Measurements from ENCODE around the gene UNKL. TPM values are rescaled to one million over a fixed set of nuclear protein-coding genes. Genes with fewer than 3 reads are reported as not detected.
"Not testable (repeated sequence)": the region's sequence is repeated elsewhere in the genome, so short reads cannot be mapped to it uniquely, and the experiment has no call there.

The UNKL gene
- total RNA-seq, 1 experiment from 2014 or later: 6.5 TPM

- no peak for DNase-seq (ENCODE audit: low read depth)
Observed at GRCh38 chr16:1446296-1447080, 32.0 kb upstream of the UNKL start.

GRCh38 chr16:1445518-1446203, 31.2 kb upstream of the UNKL start:
- DNase-seq (ENCODE audit: low read depth): no peak

GRCh38 chr16:1444730-1445517, 30.4 kb upstream of the UNKL start:
- no peak for DNase-seq (ENCODE audit: low read depth)

- no peak for DNase-seq (ENCODE audit: low read depth)
Observed at GRCh38 chr16:1443980-1444729, 29.7 kb upstream of the UNKL start, which contains the start of gene CCDC154. TSS of gene CCDC154 (minus strand) at chr16:1444556. CDS start at chr16:1444322, 234 bp downstream.

GRCh38 chr16:1443403-1443973, 29.0 kb upstream of the UNKL start:
- DNase-seq (ENCODE audit: low read depth): no peak

GRCh38 chr16:1442697-1443096, 28.2 kb upstream of the UNKL start:
- no peak for DNase-seq (ENCODE audit: low read depth)

- no peak for DNase-seq (ENCODE audit: low read depth)
Observed at GRCh38 chr16:1441391-1441829, 26.9 kb upstream of the UNKL start.

GRCh38 chr16:1439699-1440074, 25.2 kb upstream of the UNKL start:
- DNase-seq (ENCODE audit: low read depth): not testable (repeated sequence)

GRCh38 chr16:1439058-1439698, 24.7 kb upstream of the UNKL start:
- DNase-seq (ENCODE audit: low read depth): no peak

- no peak for DNase-seq (ENCODE audit: low read depth)
Observed at GRCh38 chr16:1438229-1439057, 23.9 kb upstream of the UNKL start.

GRCh38 chr16:1437606-1438005, 23.1 kb upstream of the UNKL start:
- DNase-seq (ENCODE audit: low read depth): no peak

GRCh38 chr16:1436731-1437355, 22.3 kb upstream of the UNKL start:
- no peak for DNase-seq (ENCODE audit: low read depth)

- no peak for DNase-seq (ENCODE audit: low read depth)
Observed at GRCh38 chr16:1435921-1436697, 21.6 kb upstream of the UNKL start.

GRCh38 chr16:1434644-1435592, 20.4 kb upstream of the UNKL start:
- no peak for DNase-seq (ENCODE audit: low read depth)

GRCh38 chr16:1433756-1434155, 19.3 kb upstream of the UNKL start:
- no peak for DNase-seq (ENCODE audit: low read depth)

- no peak for DNase-seq (ENCODE audit: low read depth)
Observed at GRCh38 chr16:1433263-1433560, 18.7 kb upstream of the UNKL start.

GRCh38 chr16:1432388-1433262, 18.1 kb upstream of the UNKL start:
- no peak for DNase-seq (ENCODE audit: low read depth)

Measured in M059J (cell line).